Thyroid gland (tissue), 4 donors: ENCODE data around the gene ADCY10. TPM values are rescaled to one million over a fixed set of nuclear protein-coding genes. Genes with fewer than 3 reads are reported as not detected.

Experiments used
- DNase-seq, 2 donors: peaks; one replicate each; pipeline ENCODE4 v3.0.0-alpha.2; 2019
- H3K27ac ChIP-seq, 3 donors: fragments of 200-600 bp; sonication (generic); 1 replicate in 2 of 3; 2 replicates in 1 of 3; pipeline ENCODE4 v1.5.1; 2016 to 2019; ENCODE audit warnings: mild to moderate bottlenecking in 1 of 3, moderate library complexity in 1 of 3
- H3K27me3 ChIP-seq: fragments of 200-600 bp; sonication (generic); one replicate; pipeline ENCODE4 v1.5.1; 2019
- H3K36me3 ChIP-seq, 2 donors: fragments of 200-600 bp; sonication (generic); one replicate each; pipeline ENCODE4 v1.5.1; 2016 to 2019
- H3K4me1 ChIP-seq, 2 donors: fragments of 200-600 bp; sonication (generic); one replicate each; pipeline ENCODE4 v1.5.1; 2017 to 2019
- H3K4me3 ChIP-seq, 3 donors: fragments of 200-600 bp; sonication (generic); replicated peaks in 1 of 3; 1 replicate in 2 of 3; 2 replicates in 1 of 3; pipeline ENCODE4 v1.5.1; 2016; ENCODE audit warnings: mild to moderate bottlenecking in 1 of 3
- H3K9me3 ChIP-seq: fragments of 200-600 bp; sonication (generic); one replicate; pipeline ENCODE4 v1.5.1; 2017
- POLR2A ChIP-seq, 2 donors: fragments of 450-650 bp; IDR thresholded peaks; one replicate each; pipeline ENCODE4 v1.6.1; 2017; ENCODE audit warnings: antibody characterized with exemption in 2 of 2, mild to moderate bottlenecking in 2 of 2, moderate library complexity in 1 of 2
- WGBS, 2 donors: methylation state at CpG; one replicate each; pipeline ENCODE4 v1.1.5; 2017; 5-methylcytosine and 5-hydroxymethylcytosine counted together
- intact Hi-C: fragments of 100-400 bp; cut with DNase I; formaldehyde crosslinking; loops from one replicate; pipeline ENCODE4 v1.15.1; 2023
- total RNA-seq, 4 donors: library from RNA; depleted of rRNA; stranded (reverse); fragments of >200 nt; gene quantifications; one replicate each; pipeline ENCODE4 v1.2.3, GENCODE V29; 2016
- TF ChIP-seq, protein P1 (sequence below), 6 experiments: fragments of 200-600 bp in 3 of 6; fragments of 450-650 bp in 3 of 6; sonication (generic) in 3 of 6; IDR thresholded peaks; one replicate each; pipeline ENCODE4 v1.5.1; 2016 to 2019; ENCODE audit warnings: antibody characterized with exemption in 6 of 6, mild to moderate bottlenecking in 2 of 6, inconsistent platforms in 1 of 6, moderate library complexity in 1 of 6

The ADCY10 gene
- total RNA-seq, 4 donors from 2014 or later = 0.15 to 0.45 (median 0.40) TPM; not detected in 1

DNA sequence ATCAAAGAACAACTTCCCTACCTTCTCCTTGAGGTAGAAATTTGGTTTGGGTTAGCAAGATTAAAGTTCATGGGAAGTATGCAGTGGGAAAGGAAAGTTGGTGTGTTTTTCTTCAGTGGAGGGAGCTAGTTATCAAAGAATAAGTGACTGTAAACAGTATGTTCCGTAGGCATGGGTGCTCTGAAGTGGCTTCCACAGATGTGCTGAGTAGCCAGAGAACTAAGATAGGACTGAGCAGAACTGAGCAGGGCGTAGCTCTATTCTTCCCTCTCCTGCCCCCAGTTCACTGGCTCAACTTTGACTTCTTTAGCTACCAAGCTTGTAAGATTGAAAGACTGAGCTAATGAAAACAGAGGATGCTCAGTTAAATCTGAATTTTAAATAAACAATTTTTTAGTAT lies 3.4 kb downstream of the ADCY10 start:
- Histone ChIP-seq H3K9me3 (no peaks in the 10 kb centered on the region), H3K27me3 (no peaks in the 10 kb centered on the region), H3K4me3 (no peak overlapping the region), H3K4me1 (peaks cover 0 to 3% of the 10 kb centered on the region in 2 donors), H3K36me3 (no peaks in the 10 kb centered on the region), H3K27ac (no peak overlapping the region)
- no peak for TF ChIP-seq POLR2A (IDR thresholded peaks at IDR 0.05)
- TF ChIP-seq, protein P1, sequence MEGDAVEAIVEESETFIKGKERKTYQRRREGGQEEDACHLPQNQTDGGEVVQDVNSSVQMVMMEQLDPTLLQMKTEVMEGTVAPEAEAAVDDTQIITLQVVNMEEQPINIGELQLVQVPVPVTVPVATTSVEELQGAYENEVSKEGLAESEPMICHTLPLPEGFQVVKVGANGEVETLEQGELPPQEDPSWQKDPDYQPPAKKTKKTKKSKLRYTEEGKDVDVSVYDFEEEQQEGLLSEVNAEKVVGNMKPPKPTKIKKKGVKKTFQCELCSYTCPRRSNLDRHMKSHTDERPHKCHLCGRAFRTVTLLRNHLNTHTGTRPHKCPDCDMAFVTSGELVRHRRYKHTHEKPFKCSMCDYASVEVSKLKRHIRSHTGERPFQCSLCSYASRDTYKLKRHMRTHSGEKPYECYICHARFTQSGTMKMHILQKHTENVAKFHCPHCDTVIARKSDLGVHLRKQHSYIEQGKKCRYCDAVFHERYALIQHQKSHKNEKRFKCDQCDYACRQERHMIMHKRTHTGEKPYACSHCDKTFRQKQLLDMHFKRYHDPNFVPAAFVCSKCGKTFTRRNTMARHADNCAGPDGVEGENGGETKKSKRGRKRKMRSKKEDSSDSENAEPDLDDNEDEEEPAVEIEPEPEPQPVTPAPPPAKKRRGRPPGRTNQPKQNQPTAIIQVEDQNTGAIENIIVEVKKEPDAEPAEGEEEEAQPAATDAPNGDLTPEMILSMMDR (IDR thresholded peaks at IDR 0.05) = no peak
- no peak for DNase-seq
- 73 to 89% methylated on average over 2 of the region's 2 CpGs for WGBS, 2 donors
- intact Hi-C loops = no loop called here

DNA sequence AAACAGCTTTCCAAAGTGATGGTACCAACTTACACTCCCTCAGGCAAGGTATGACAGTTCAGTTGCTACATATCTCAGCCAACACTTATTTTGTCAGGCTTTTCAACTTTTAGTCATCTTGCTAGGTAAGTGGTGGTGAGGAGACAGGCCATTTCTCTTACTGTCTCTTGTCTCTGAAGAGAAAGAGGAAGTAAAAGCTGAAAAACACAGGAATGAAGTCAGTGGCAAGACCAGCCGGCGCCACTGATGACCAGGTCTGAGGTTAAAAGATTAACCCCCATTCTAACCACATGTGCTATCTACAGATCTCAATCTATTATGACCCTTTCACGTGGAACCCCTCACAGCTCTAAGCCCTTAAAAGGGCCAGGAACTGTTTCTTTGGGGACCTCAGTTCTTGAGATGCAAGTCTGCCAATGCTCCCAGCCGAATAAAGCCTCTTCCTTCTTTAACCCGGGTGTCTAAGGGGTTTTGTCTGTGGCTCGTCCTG lies 4.2 kb downstream of the ADCY10 start:
- H3K4me1 ChIP-seq = peaks cover 8 to 11% of the 10 kb centered on the region in 2 donors
- no peaks in the 10 kb centered on the region for H3K9me3 ChIP-seq
- WGBS, 2 donors = 91% methylated on average over 6 of the region's 6 CpGs
- no peak overlapping the region for H3K4me3 ChIP-seq
- no peak for DNase-seq
- intact Hi-C loops = no loop called here
- TF ChIP-seq, protein P1 (IDR thresholded peaks at IDR 0.05) = no peak
- TF ChIP-seq POLR2A (IDR thresholded peaks at IDR 0.05) = no peak
- no peaks in the 10 kb centered on the region for H3K27me3 ChIP-seq
- no peaks in the 10 kb centered on the region for H3K36me3 ChIP-seq
- H3K27ac ChIP-seq = no peak overlapping the region

DNA sequence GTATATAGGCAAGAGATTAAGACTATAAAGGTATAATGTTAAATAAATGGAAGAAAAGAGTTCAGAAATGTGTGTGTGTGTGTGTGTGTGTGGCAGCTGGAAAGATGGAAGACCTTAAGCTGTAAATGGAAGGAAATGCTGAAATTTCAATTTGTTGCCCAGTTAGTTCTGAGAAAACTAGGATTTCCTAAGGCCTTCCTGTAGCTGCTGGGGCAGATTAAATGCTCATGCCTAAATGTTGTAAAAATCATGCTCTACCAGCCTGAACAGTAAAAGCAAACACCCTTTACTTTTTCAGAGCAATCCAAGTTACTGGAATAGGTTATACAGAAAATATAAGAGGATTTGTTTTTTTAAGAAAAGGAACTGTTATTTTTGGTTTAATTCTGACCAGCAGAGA lies 8.3 kb downstream of the ADCY10 start:
- Histone ChIP-seq H3K4me1 (peaks cover 15 to 20% of the 10 kb centered on the region in 2 donors), H3K27ac (peak overlapping the region in 1 of 3 donors; percentile 31), H3K4me3 (no peak overlapping the region), H3K9me3 (no peaks in the 10 kb centered on the region), H3K36me3 (no peaks in the 10 kb centered on the region), H3K27me3 (no peaks in the 10 kb centered on the region)
- no peak for DNase-seq
- TF ChIP-seq, protein P1 (IDR thresholded peaks at IDR 0.05) = no peak
- no peak for TF ChIP-seq POLR2A (IDR thresholded peaks at IDR 0.05)
- intact Hi-C loops = no loop called here

DNA sequence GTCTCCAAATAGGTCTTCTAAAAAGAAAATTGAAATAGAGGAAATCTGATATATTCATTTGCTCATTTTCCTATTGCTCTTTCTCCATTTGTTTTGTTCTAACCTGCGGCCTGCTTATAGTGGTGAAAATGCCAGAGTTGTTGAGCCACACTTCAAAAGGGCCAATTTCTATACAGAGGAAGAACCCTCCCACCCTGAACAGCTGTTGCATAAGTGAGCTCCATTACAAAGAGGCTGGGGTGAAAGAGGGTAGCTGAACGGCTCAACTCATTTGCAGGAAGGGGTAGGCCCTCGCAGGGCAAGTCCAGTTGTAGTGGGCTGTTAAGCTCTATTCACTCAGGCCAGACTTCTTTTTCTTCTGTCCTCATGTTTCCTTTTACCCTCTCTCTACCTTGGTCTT lies 8.8 kb downstream of the ADCY10 start:
- Histone ChIP-seq H3K27me3 (no peaks in the 10 kb centered on the region), H3K4me1 (peaks cover 15 to 20% of the 10 kb centered on the region in 2 donors), H3K27ac (peak overlapping the region in 1 of 3 donors; percentile 31), H3K4me3 (no peak overlapping the region), H3K36me3 (no peaks in the 10 kb centered on the region), H3K9me3 (no peaks in the 10 kb centered on the region)
- DNase-seq = no peak
- WGBS, 2 donors = 70 to 77% methylated on average over 3 of the region's 3 CpGs
- intact Hi-C loops = no loop called here
- TF ChIP-seq POLR2A (IDR thresholded peaks at IDR 0.05) = no peak
- TF ChIP-seq, protein P1 (IDR thresholded peaks at IDR 0.05) = no peak

DNA sequence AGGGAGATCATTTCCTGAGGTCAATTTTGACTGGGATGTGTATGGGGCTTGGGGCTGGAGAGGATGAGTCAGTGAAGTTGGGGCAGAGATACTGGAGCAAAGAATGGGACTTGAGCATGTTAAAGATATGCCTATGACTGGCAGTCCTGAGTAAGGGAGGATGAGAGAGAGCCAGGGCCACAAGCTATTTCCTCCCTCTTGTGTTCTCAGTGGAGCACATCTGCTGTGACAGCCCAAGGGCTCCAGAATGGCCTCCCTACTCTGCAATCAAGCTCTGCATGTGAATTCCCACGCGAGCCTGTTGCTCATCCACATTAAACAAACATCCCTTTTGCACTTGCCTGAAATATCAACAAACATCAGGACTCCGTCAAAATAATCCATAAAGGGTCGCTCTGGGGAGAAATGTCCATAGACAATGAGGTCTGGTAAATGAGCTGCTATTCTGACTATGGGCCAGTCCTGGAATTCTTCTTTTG lies 9.2 kb downstream of the ADCY10 start:
- intact Hi-C loops = no loop called here
- DNase-seq = peak; percentile 62 to 72
- no peak overlapping the region for H3K4me3 ChIP-seq
- H3K9me3 ChIP-seq = no peaks in the 10 kb centered on the region
- TF ChIP-seq, protein P1 (IDR thresholded peaks at IDR 0.05) = no peak
- no peak for TF ChIP-seq POLR2A (IDR thresholded peaks at IDR 0.05)
- peak overlapping the region in 1 of 3 donors; percentile 31 for H3K27ac ChIP-seq
- H3K36me3 ChIP-seq = no peaks in the 10 kb centered on the region
- peaks cover 15 to 20% of the 10 kb centered on the region in 2 donors for H3K4me1 ChIP-seq
- WGBS, 2 donors = 22 to 33% methylated on average over 4 of the region's 4 CpGs
- no peaks in the 10 kb centered on the region for H3K27me3 ChIP-seq
